Adipose tissue (tissue), 3 donors: ENCODE results near the gene IGFBPL1. TPM values are rescaled to one million over a fixed set of nuclear protein-coding genes. Genes with fewer than 3 reads are reported as not detected.
"Not testable (repeated sequence)": the region's sequence is repeated elsewhere in the genome, so short reads cannot be mapped to it uniquely, and the experiment has no call there.

Experiments used
- H3K27ac ChIP-seq: one replicate; pipeline ENCODE4 v1.5.1; 2013; ENCODE audit warnings: low read depth, low read length
- WGBS, 3 donors: extraction: QIAGEN DNeasy Blood & Tissue Kit; methylation state at CpG; one replicate each; pipeline ENCODE4 v1.1.7; 2013; 5-methylcytosine and 5-hydroxymethylcytosine counted together
- polyA plus RNA-seq, 3 donors: library from polyadenylated mRNA; stranded (reverse); fragments of 200-250 nt; gene quantifications; one replicate each; pipeline ENCODE4 v1.2.3, GENCODE V29; 2013
- donor health status: healthy with polysubstance abuse.
- donor health status: Bipolar disorder and iron deficiency.
- donor health status: healthy.

Gene IGFBPL1
- polyA plus RNA-seq, 3 donors, result 0.13 to 0.30 TPM; not detected in 1

DNA sequence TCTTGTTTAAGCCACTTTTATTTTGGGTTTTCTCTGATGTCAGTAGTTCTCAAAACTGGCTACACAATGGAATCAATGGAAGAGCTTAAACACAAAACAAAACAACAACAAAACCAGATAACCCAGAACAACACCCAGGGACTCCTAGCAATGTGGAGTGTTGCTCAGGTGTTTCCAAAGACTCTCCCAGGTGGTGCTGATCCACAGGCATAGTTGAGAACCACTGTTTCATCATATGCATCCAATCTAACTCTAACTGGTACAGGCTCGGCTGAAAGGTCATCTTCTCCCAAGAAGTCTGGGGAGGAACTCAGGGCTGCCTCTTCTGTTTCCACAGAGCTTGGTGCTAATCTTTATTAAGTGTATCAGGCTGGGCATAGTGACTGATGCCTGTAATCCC, 37.2 kb downstream of the IGFBPL1 start:
- no peak overlapping the region for H3K27ac ChIP-seq

DNA sequence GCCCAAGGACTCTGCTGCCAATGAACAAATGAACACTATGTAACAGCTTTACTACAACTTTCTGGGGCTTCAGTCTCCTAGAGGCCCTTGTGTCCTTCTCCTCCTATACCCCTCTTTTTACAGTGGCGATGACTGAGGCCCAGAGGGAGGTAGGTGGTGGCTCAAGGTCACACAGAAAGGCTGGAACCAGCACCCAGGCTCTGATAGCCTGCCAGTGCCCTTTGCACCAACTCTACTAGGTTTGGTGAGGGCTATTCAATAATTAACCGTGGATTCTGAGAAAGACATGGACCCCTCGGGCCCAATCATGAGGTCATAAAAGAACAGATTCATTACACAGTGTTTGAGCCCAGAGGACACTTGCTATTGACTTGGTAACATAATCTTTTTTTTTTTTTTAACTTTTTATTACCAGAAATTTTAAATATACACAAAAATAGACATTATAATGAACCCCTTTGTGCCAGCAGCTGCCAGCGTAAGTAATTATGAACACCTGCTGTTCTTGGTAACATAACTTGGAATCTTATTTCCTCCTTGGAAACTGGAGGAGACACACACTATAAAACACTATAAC, 37.8 kb downstream of the IGFBPL1 start:
- 47 to 90% (median 87%) methylated on average over 4 of the region's 4 CpGs for WGBS, 3 donors
- no peak overlapping the region for H3K27ac ChIP-seq

More for the DNA sequence above, 37.2 kb downstream of the IGFBPL1 start:
- WGBS, 3 donors, result 45 to 84% (median 52%) methylated on average over 1 of the region's 1 CpG

GRCh38 chr9:38385896-38386295, 38.4 kb downstream of the IGFBPL1 start:
- WGBS, 3 donors, result 87 to 98% (median 95%) methylated on average over 3 of the region's 3 CpGs
- no peak overlapping the region for H3K27ac ChIP-seq

GRCh38 chr9:38384990-38385848, 39.0 kb downstream of the IGFBPL1 start:
- H3K27ac ChIP-seq, result no peak overlapping the region
- WGBS, 3 donors, result 72 to 78% (median 77%) methylated on average over 3 of the region's 3 CpGs

DNA sequence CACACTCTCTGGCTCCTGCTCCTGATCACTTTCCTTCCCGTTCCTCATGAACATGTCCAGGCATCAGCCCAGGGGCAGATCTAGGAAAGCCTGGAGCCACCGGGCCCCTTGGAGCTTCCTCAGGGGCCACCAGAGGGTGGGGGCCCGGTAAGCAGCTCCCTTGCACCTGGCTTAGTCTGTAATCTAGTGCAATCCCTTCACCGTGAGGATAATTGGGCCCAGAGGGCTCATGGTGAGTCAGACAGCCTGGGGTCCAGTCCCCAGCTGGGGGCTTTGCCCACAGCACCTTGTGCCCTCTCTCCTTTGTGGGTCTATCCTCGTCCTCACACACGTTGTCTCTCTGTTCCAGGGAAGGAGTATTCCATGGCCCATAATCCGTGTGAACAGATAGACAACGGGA, 42.1 kb downstream of the IGFBPL1 start:
- no peak overlapping the region for H3K27ac ChIP-seq
- WGBS, 3 donors, result 85 to 88% (median 87%) methylated on average over 8 of the region's 8 CpGs

DNA sequence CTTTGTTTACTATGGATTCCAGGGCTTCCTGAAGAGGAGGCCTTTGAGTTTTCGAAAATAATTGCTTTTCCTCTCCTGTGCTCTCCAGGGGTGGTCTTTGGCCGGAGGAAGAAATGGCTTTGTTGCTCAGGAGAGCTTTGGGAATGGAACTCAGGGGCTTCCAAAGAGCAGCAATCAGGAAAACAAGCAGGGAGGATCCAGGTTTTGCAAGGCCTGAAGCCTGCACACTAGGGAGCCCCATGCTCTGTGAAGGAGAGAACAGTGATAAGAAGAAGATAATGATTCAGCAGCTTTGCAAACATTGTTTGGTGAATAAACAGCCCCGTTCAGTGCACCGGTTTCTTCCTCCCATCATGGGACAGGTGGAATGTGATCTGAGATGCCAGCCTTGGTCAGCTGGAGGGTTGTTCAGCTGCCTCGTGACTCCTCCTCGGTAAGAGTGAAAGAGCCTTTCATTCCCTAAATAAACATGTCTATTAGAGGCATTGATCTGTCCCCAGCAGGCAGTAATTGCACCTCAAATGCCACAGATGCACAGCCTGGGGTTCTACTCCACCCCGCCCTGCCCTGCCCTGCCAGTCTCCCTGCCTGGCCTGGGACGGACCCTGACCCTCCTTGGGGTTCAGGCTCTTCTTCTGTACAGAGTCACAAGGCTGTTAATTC, 43.3 kb downstream of the IGFBPL1 start:
- WGBS, 3 donors, result 49 to 73% (median 70%) methylated on average over 8 of the region's 8 CpGs
- H3K27ac ChIP-seq, result no peak overlapping the region

DNA sequence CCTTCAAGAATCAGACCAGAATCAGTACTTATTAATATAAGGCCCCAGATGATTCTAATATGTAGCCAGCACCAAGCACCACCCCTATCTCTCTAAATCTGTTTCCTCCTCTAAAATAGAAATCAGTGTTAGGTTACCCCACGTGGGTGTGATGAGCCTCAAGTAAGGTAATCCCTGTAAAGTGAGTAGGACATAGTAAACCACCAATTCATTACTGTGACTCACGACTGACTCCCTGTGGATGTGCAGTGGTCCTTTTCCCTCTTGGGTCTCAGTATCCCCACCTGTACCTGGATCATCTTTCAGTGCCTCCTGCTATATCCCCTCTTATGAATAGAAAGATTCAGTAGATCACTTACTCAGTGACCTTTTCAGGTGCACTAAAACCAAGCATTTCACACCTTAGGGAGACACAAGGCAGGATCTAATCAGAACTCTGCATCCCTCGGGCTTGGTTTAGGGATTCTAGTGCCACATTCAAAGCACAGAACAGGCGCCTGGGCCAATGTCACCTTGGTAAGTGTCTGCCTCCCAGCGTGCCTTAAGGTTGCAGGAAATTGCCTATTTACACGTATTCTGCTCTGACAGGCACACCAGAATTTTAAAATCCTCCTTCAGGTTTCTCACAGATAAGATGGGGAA, 43.9 kb downstream of the IGFBPL1 start:
- no peak overlapping the region for H3K27ac ChIP-seq

GRCh38 chr9:38377336-38378083, 46.7 kb downstream of the IGFBPL1 start:
- not testable (repeated sequence) for H3K27ac ChIP-seq
- WGBS, 3 donors, result 95% methylated on average over 37 to 42 of the region's 42 CpGs

More for the DNA sequence above, 43.9 kb downstream of the IGFBPL1 start:
- 76 to 83% (median 81%) methylated on average over 6 of the region's 6 CpGs for WGBS, 3 donors

- WGBS, 3 donors, result 59 to 66% (median 62%) methylated on average over 9 of the region's 9 CpGs
- no peak overlapping the region for H3K27ac ChIP-seq
These were observed 48.1 kb downstream of the IGFBPL1 start for GRCh38 chr9:38376021-38376670.

DNA sequence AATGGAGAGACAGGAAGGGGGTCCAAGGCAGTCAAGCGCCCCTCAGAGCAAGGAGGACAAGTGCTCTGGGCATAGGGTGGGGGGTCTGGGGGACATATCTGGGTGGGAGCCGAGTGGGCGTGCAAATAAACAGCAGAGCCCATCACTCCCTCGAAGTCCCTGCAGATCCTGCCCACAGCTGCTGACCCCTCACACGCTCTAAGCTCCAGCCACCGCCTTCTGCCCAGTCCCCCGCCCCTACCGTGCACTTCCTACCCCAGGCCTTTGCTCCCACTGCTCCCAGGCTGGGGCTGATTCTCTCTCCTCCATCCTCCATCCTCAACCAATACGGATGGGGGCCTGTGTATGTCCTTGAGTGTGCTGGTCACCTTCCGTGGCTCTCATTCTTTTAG, 48.7 kb downstream of the IGFBPL1 start:
- H3K27ac ChIP-seq, result no peak overlapping the region
- 72 to 81% (median 76%) methylated on average over 10 of the region's 10 CpGs for WGBS, 3 donors

GRCh38 chr9:38374847-38375571, 49.2 kb downstream of the IGFBPL1 start:
- WGBS, 3 donors, result 54 to 78% (median 78%) methylated on average over 5 of the region's 5 CpGs
- no peak overlapping the region for H3K27ac ChIP-seq

DNA sequence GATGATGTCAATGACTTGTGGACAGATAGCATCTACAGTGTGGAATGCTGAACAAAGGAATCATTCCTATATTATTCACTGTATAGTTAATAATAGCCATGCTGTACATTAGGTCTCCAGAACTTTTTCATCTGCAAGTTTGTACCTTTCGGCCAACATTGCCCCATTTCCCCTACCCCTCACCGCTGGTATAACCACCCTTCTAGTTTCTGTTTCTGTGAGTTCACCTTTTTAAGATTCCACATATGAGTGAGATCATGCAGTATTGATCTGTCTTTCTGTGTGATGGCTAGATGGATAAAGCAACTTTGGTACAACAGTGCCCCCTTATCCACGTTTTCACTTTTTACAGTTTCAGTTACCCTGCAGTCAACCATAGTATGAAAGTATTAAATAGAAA, 50.6 kb downstream of the IGFBPL1 start:
- 68 to 77% (median 72%) methylated on average over 3 of the region's 3 CpGs for WGBS, 3 donors
- H3K27ac ChIP-seq, result no peak overlapping the region

DNA sequence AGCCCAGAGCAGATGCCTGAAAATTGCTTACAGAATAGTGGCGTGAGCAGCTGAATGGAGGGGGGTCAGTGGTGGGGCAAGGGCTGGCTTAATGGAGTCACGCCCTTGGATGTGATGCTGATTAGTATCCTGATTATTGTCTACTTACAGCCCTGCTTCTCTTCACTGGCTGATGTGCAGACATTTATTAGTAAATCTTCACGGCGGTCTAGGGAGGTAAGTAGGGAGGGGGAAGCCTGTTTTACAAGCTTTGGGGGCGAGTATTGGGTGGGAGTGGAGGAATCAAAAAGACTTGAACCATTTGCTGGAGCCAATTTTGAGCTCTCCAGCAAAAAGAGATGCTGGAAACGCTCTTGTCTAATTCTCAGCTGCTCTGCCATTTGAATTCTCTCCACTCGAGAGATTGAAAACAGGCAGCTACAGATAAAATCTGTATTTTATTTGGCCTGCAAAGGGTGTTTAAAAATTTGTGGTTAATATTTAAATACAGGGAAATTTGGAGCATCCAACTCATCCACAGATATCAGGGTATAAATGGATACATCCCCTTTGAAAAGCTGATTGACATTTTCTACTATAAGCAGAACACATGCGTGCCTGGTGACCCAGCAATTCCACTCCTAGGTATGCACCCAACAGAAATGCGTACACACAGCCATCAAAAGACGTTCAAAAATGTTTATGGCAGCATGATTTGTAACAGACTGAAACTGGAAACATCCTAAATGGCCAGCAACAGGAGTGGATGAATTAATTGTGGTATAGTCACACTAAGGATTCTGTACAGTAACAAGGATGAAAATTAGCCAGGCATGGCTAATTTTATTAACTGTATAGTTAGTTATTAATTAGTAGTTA, 51.3 kb downstream of the IGFBPL1 start:
- WGBS, 3 donors, result 70 to 74% (median 71%) methylated on average over 10 of the region's 10 CpGs
- H3K27ac ChIP-seq, result no peak overlapping the region

GRCh38 chr9:38371495-38371894, 52.8 kb downstream of the IGFBPL1 start:
- 68 to 87% (median 86%) methylated on average over 2 of the region's 2 CpGs for WGBS, 3 donors
- H3K27ac ChIP-seq, result no peak overlapping the region

- H3K27ac ChIP-seq, result no peak overlapping the region
- 44 to 66% (median 58%) methylated on average over 4 of the region's 4 CpGs for WGBS, 3 donors
These were observed 54.1 kb downstream of the IGFBPL1 start for GRCh38 chr9:38370176-38370575.

DNA sequence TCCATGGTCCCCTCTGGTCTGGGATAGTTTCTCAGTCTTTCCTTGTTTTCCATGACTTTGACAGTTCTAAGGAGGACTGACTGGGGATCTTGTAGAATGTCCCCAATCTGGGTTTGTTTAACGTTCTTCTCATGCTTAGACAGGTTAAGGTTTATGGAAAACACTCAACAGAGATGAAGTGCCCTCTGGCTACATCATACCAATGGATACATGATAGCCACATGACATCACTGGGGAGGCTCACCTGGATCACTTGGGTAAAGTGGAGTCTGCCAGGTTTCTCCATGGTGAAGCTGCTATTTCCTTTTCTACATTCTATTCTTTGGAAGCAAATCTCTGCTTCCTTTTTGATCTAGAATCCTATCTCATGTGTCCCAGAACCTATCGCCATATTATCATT, 55.5 kb downstream of the IGFBPL1 start:
- WGBS, 3 donors, result 61 to 80% (median 62%) methylated on average over 2 of the region's 2 CpGs
- H3K27ac ChIP-seq, result no peak overlapping the region
